ENCODE measurements around the gene WDR55. TPM values are rescaled to one million over a fixed set of nuclear protein-coding genes. Genes with fewer than 3 reads are reported as not detected.
A peak's percentile ranks its signal among the peaks of the same experiment; 100 is the strongest.
"Not testable (repeated sequence)": the region's sequence is repeated elsewhere in the genome, so short reads cannot be mapped to it uniquely, and the experiment has no call there.

WDR55 gene
- total RNA-seq, 2 donors from 2014 or later: 20.4 to 23.1 TPM

DNA sequence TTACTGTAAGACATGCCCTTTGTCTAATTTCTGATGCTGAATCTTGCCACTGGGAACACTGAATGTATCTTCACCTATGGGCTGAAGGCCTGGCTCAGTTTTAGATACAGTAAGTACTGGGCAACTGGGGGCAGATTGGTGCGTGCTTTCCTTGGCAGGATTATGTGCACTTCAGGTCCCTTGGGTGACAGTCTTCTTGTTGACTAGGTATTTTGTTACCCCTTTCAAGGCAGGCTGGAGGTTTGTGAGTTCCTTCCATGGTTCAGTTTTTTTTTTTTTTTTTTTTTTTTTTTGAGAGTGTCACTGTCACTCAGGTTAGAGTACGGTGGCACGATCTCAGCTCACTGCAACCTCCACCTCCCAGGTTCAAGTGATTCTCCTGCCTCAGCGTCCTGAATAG, 43.1 kb downstream of the WDR55 start:
- peaks cover 28% of the 10 kb centered on the region for H3K36me3 Mint-ChIP-seq (ENCODE audit: low read depth)
- 78 to 95% methylated on average over 3 to 4 of the region's 4 CpGs for WGBS, 2 experiments (ENCODE audit: insufficient coverage in 1 of 2, insufficient read length in 1 of 2)
- peaks cover 45% of the 10 kb centered on the region for H3K36me3 ChIP-seq (ENCODE audit: control insufficient read depth, insufficient read depth, low read length)
- no peaks in the 10 kb centered on the region for H3K27me3 ChIP-seq (ENCODE audit: control insufficient read depth, insufficient read depth, low read length, poor library complexity, severe bottlenecking)
- H3K9me3 ChIP-seq (ENCODE audit: control insufficient read depth, low read length): no peaks in the 10 kb centered on the region
- H3K4me1 ChIP-seq (ENCODE audit: control insufficient read depth, insufficient read depth, low read length): no peaks in the 10 kb centered on the region
- no peaks in the 10 kb centered on the region for H3K9me3 Mint-ChIP-seq
- no peak overlapping the region for H3K27ac ChIP-seq (ENCODE audit: low read depth, low read length)
- TF ChIP-seq, protein P1, sequence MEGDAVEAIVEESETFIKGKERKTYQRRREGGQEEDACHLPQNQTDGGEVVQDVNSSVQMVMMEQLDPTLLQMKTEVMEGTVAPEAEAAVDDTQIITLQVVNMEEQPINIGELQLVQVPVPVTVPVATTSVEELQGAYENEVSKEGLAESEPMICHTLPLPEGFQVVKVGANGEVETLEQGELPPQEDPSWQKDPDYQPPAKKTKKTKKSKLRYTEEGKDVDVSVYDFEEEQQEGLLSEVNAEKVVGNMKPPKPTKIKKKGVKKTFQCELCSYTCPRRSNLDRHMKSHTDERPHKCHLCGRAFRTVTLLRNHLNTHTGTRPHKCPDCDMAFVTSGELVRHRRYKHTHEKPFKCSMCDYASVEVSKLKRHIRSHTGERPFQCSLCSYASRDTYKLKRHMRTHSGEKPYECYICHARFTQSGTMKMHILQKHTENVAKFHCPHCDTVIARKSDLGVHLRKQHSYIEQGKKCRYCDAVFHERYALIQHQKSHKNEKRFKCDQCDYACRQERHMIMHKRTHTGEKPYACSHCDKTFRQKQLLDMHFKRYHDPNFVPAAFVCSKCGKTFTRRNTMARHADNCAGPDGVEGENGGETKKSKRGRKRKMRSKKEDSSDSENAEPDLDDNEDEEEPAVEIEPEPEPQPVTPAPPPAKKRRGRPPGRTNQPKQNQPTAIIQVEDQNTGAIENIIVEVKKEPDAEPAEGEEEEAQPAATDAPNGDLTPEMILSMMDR (conservative IDR thresholded peaks at IDR 0.05): no peak
- H3K9ac ChIP-seq (ENCODE audit: extremely low read depth, low read length, poor library complexity, severe bottlenecking): no peak overlapping the region
- no peak overlapping the region for H3K4me3 Mint-ChIP-seq
- DNase-seq: no peak
- H3K4me3 ChIP-seq (ENCODE audit: low read length): no peak overlapping the region
- H3K4me1 Mint-ChIP-seq: peaks cover 8% of the 10 kb centered on the region
- no peak overlapping the region for H3K27ac Mint-ChIP-seq
- no peaks in the 10 kb centered on the region for H3K27me3 Mint-ChIP-seq (ENCODE audit: insufficient read depth)

DNA sequence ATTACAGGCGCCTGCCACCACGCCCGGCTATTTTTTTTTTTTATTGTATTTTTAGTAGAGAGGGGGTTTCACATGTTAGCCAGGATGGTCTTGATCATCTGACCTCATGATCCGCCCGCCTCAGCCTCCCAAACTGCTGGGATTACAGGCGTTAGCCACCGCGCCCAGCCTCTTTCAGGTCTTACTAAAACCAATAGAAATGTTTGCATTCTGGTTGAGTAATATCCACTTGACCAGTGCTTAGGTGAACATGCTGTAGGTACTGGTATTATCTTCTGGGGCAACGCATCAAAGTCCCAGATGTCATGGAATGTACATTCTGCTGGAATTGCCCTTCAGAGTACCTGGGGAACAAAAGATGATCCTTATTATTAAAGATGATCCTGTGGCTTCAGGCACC, 44.1 kb downstream of the WDR55 start:
- not testable (repeated sequence) for H3K27ac Mint-ChIP-seq

DNA sequence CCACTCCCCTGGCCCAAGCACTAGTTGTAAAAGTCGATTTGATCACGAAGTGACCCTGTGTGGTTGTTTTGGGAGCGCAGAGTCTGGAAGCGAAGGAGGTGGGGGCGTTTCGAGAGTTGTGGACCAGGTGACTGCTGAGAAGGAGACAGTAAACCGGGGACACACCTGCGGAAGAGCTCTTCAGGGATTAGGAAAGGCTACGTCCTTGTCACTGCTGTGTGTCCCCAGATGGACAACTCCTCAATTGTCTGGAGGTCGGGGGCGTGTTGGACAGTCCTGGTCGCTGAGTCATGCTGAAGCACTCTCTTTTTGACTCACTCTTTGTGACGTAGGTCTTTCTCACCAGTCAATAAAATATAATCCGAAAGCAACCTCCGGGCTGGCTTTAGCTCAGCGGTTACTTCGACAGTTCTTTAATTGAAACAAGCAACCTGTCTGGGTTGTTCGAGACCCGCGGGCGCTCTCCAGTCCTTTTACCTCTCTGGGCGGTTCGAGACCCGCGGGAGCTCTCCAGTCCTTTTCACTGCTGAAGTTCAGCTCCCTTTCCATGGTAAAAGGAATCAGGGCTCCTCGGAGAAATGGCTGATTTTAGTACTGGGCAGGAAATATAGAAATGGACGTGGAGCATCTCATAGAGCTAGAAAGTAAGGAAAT, 46.3 kb downstream of the WDR55 start:
- peak; percentile 92 for DNase-seq
- peak overlapping the region; percentile 72 for H3K4me3 ChIP-seq (ENCODE audit: low read length)
- H3K4me1 ChIP-seq (ENCODE audit: control insufficient read depth, insufficient read depth, low read length): no peaks in the 10 kb centered on the region
- peak overlapping the region; percentile 70 for H3K4me3 Mint-ChIP-seq
- H3K27me3 ChIP-seq (ENCODE audit: control insufficient read depth, insufficient read depth, low read length, poor library complexity, severe bottlenecking): no peaks in the 10 kb centered on the region
- peak overlapping the region; percentile 88 for H3K27ac Mint-ChIP-seq
- TF ChIP-seq, protein P1 (conservative IDR thresholded peaks at IDR 0.05): no peak
- no peaks in the 10 kb centered on the region for H3K9me3 ChIP-seq (ENCODE audit: control insufficient read depth, low read length)
- peak overlapping the region; percentile 79 for H3K27ac ChIP-seq (ENCODE audit: low read depth, low read length)
- WGBS, 2 experiments (ENCODE audit: insufficient coverage in 1 of 2, insufficient read length in 1 of 2): 5 to 7% methylated on average over 19 to 27 of the region's 27 CpGs
- H3K4me1 Mint-ChIP-seq: peaks cover 8% of the 10 kb centered on the region
- peaks cover 2% of the 10 kb centered on the region for H3K27me3 Mint-ChIP-seq (ENCODE audit: insufficient read depth)
- H3K9ac ChIP-seq (ENCODE audit: extremely low read depth, low read length, poor library complexity, severe bottlenecking): peak overlapping the region; percentile 51
- H3K36me3 ChIP-seq (ENCODE audit: control insufficient read depth, insufficient read depth, low read length): peaks cover 14% of the 10 kb centered on the region
- peaks cover 5% of the 10 kb centered on the region for H3K36me3 Mint-ChIP-seq (ENCODE audit: low read depth)
- H3K9me3 Mint-ChIP-seq: no peaks in the 10 kb centered on the region

More for the DNA sequence above, 44.1 kb downstream of the WDR55 start:
- not testable (repeated sequence) for H3K9me3 ChIP-seq (ENCODE audit: control insufficient read depth, low read length); H3K27me3 ChIP-seq (ENCODE audit: control insufficient read depth, insufficient read depth, low read length, poor library complexity, severe bottlenecking); H3K9me3 Mint-ChIP-seq; H3K27me3 Mint-ChIP-seq (ENCODE audit: insufficient read depth); H3K4me1 ChIP-seq (ENCODE audit: control insufficient read depth, insufficient read depth, low read length); H3K9ac ChIP-seq (ENCODE audit: extremely low read depth, low read length, poor library complexity, severe bottlenecking); H3K4me3 Mint-ChIP-seq; H3K4me1 Mint-ChIP-seq; H3K4me3 ChIP-seq (ENCODE audit: low read length); DNase-seq; H3K27ac ChIP-seq (ENCODE audit: low read depth, low read length)
- WGBS, 2 experiments (ENCODE audit: insufficient coverage in 1 of 2, insufficient read length in 1 of 2): 96 to 97% methylated on average over 6 to 9 of the region's 9 CpGs
- peaks cover 37% of the 10 kb centered on the region for H3K36me3 ChIP-seq (ENCODE audit: control insufficient read depth, insufficient read depth, low read length)
- H3K36me3 Mint-ChIP-seq (ENCODE audit: low read depth): peaks cover 21% of the 10 kb centered on the region

Measured in endodermal cell (in vitro differentiated cells).